H9 (cell line): ENCODE measurements around the gene MAGI1. TPM values are rescaled to one million over a fixed set of nuclear protein-coding genes. Genes with fewer than 3 reads are reported as not detected.

Experiments
- DNase-seq: peaks from one replicate; pipeline ENCODE4 v3.0.0-alpha.2; 2017
- H2AFZ ChIP-seq: one replicate; pipeline ENCODE4 v1.6.1; 2013; ENCODE audit warnings: mild to moderate bottlenecking, low read length, control low read depth, moderate library complexity
- H2AK5ac ChIP-seq: 2 replicates; pipeline ENCODE4 v1.6.1; 2013; ENCODE audit warnings: low read length, control low read depth, mixed read lengths; ENCODE audit not compliant: insufficient read length
- H2BK120ac ChIP-seq: one replicate; pipeline ENCODE4 v1.6.1; 2013; ENCODE audit warnings: low read depth, mild to moderate bottlenecking, low read length, control low read depth, inconsistent platforms; ENCODE audit not compliant: poor library complexity, severe bottlenecking
- H2BK12ac ChIP-seq: 2 replicates; pipeline ENCODE4 v1.6.1; 2013; ENCODE audit warnings: low read length, control low read depth, mixed read lengths, low read depth; ENCODE audit not compliant: insufficient read length
- H2BK15ac ChIP-seq: 2 replicates; pipeline ENCODE4 v1.6.1; 2013; ENCODE audit warnings: low read depth, low read length, control low read depth
- H2BK20ac ChIP-seq: one replicate; pipeline ENCODE4 v1.6.1; 2013; ENCODE audit warnings: low read depth, mild to moderate bottlenecking, low read length, control low read depth, inconsistent platforms; ENCODE audit not compliant: poor library complexity, severe bottlenecking
- H2BK5ac ChIP-seq: 2 replicates; pipeline ENCODE4 v1.6.1; 2013; ENCODE audit warnings: low read length, control low read depth, mixed read lengths; ENCODE audit not compliant: insufficient read length
- H3K14ac ChIP-seq: 2 replicates; pipeline ENCODE4 v1.6.1; 2013; ENCODE audit warnings: low read length, control low read depth; ENCODE audit not compliant: insufficient read depth
- H3K18ac ChIP-seq: 2 replicates; pipeline ENCODE4 v1.6.1; 2013; ENCODE audit warnings: low read depth, mild to moderate bottlenecking, mixed read lengths, low read length, control low read depth; ENCODE audit not compliant: insufficient read length
- H3K23ac ChIP-seq: 2 replicates; pipeline ENCODE4 v1.6.1; 2013; ENCODE audit warnings: low read length, control low read depth, mixed read lengths, low read depth; ENCODE audit not compliant: insufficient read length
- H3K23me2 ChIP-seq: 2 replicates; pipeline ENCODE4 v1.6.1; 2013; ENCODE audit warnings: low read depth, mild to moderate bottlenecking, mixed read lengths, low read length, control low read depth; ENCODE audit not compliant: insufficient read length, poor library complexity, severe bottlenecking
- H3K27ac ChIP-seq: 2 replicates; pipeline ENCODE4 v1.5.1; 2013; ENCODE audit warnings: low read length, control low read depth, mixed read lengths, low read depth; ENCODE audit not compliant: insufficient read length
- H3K27me3 ChIP-seq: 2 replicates; pipeline ENCODE4 v1.6.1; 2013; ENCODE audit warnings: low read length, control low read depth, inconsistent platforms; ENCODE audit not compliant: insufficient read depth
- H3K4ac ChIP-seq: 2 replicates; pipeline ENCODE4 v1.6.1; 2013; ENCODE audit warnings: low read depth, mild to moderate bottlenecking, control low read depth, inconsistent platforms, low read length, moderate library complexity
- H3K4me1 ChIP-seq: 2 replicates; pipeline ENCODE4 v1.6.1; 2013; ENCODE audit warnings: low read length, control low read depth, inconsistent platforms; ENCODE audit not compliant: insufficient read depth
- H3K4me2 ChIP-seq: 2 replicates; pipeline ENCODE4 v1.6.1; 2013; ENCODE audit warnings: low read length, control low read depth, mixed read lengths; ENCODE audit not compliant: insufficient read length, insufficient read depth
- H3K56ac ChIP-seq: 2 replicates; pipeline ENCODE4 v1.6.1; 2013; ENCODE audit warnings: low read depth, mild to moderate bottlenecking, mixed read lengths, low read length, control low read depth; ENCODE audit not compliant: insufficient read length
- H3K79me1 ChIP-seq: 2 replicates; pipeline ENCODE4 v1.6.1; 2013; ENCODE audit warnings: low read depth, mild to moderate bottlenecking, moderate library complexity, low read length, control low read depth, inconsistent platforms; ENCODE audit not compliant: insufficient read depth, poor library complexity, severe bottlenecking
- H3K79me2 ChIP-seq: 2 replicates; pipeline ENCODE4 v1.6.1; 2013; ENCODE audit warnings: low read length, control low read depth, inconsistent platforms; ENCODE audit not compliant: insufficient read depth
- H3K9ac ChIP-seq: 2 replicates; pipeline ENCODE4 v1.6.1; 2013; ENCODE audit warnings: low read length, control low read depth, mixed read lengths; ENCODE audit not compliant: insufficient read length; ENCODE audit errors: extremely low read depth
- H3K9me3 ChIP-seq: one replicate; pipeline ENCODE4 v1.6.1; 2013; ENCODE audit warnings: low read depth, low read length, inconsistent platforms; ENCODE audit not compliant: control insufficient read depth
- H3T11ph ChIP-seq: one replicate; pipeline ENCODE4 v1.6.1; 2013; ENCODE audit warnings: mild to moderate bottlenecking, low read length, control low read depth, inconsistent platforms
- H4K20me1 ChIP-seq: one replicate; pipeline ENCODE4 v1.6.1; 2013; ENCODE audit not compliant: control insufficient read depth, insufficient read length, insufficient read depth
- H4K5ac ChIP-seq: 2 replicates; pipeline ENCODE4 v1.6.1; 2013; ENCODE audit warnings: low read depth, mild to moderate bottlenecking, mixed read lengths, low read length, control low read depth; ENCODE audit not compliant: insufficient read length
- H4K8ac ChIP-seq: replicated peaks from 2 replicates; pipeline ENCODE4 v1.6.1; 2013; ENCODE audit warnings: low read length, control low read depth, mixed read lengths, low read depth; ENCODE audit not compliant: insufficient read length
- H4K91ac ChIP-seq: 2 replicates; pipeline ENCODE4 v1.6.1; 2013; ENCODE audit warnings: low read depth, mild to moderate bottlenecking, moderate library complexity, mixed read lengths, low read length, control low read depth; ENCODE audit not compliant: insufficient read length
- H3K27ac Mint-ChIP-seq, 3 experiments: 2 replicates in 2 of 3; 3 replicates in 1 of 3; pipeline ENCODE4 v1.8.0; 2020 to 2021; ENCODE audit warnings: mixed read lengths in 3 of 3, mild to moderate bottlenecking in 1 of 3, moderate library complexity in 1 of 3
- H3K27me3 Mint-ChIP-seq: 2 replicates; pipeline ENCODE4 v1.8.0; 2021; ENCODE audit warnings: low read depth, mild to moderate bottlenecking, moderate library complexity, mixed read lengths
- H3K36me3 Mint-ChIP-seq, 3 experiments: 2 replicates in 2 of 3; 3 replicates in 1 of 3; pipeline ENCODE4 v1.8.0; 2020 to 2021; ENCODE audit warnings: low read depth in 3 of 3, mixed read lengths in 3 of 3; ENCODE audit not compliant: insufficient read depth in 1 of 3
- H3K4me1 Mint-ChIP-seq, 2 experiments: 2 replicates each; pipeline ENCODE4 v1.8.0; 2020; ENCODE audit warnings: mixed read lengths in 2 of 2
- H3K4me3 Mint-ChIP-seq, 2 experiments: 2 replicates in 1 of 2; 3 replicates in 1 of 2; pipeline ENCODE4 v1.8.0; 2020 to 2021; ENCODE audit warnings: mild to moderate bottlenecking in 2 of 2, mixed read lengths in 2 of 2, moderate library complexity in 1 of 2
- H3K9me3 Mint-ChIP-seq, 2 experiments: 2 replicates in 1 of 2; 3 replicates in 1 of 2; pipeline ENCODE4 v1.8.0; 2020; ENCODE audit warnings: mild to moderate bottlenecking in 2 of 2, mixed read lengths in 2 of 2, moderate library complexity in 1 of 2
- CTCF ChIP-seq: fragments of 200-600 bp; sonication (generic); conservative IDR thresholded peaks from 3 replicates; pipeline ENCODE4 v1.8.0; 2021; ENCODE audit warnings: antibody characterized with exemption, mild to moderate bottlenecking
- WGBS: extraction: QIAGEN DNeasy Blood & Tissue Kit; methylation state at CpG from one replicate; pipeline ENCODE4 v1.1.7; 2013; ENCODE audit warnings: missing lambda C conversion rate, low lambda C conversion rate, mixed read lengths; ENCODE audit not compliant: insufficient read length; ENCODE audit errors: extremely low coverage; 5-methylcytosine and 5-hydroxymethylcytosine counted together
- total RNA-seq: library from RNA; stranded (reverse); gene quantifications from 2 replicates; pipeline ENCODE4 v1.2.1, GENCODE V29; 2021

MAGI1 gene
- total RNA-seq, 1 experiment from 2014 or later, result 65.7 TPM

GRCh38 chr3:66010348-66010738, 28.4 kb downstream of the MAGI1 start:
- Histone ChIP-seq H2AFZ (no peak overlapping the region), H3K23ac (no peak overlapping the region), H3K23me2 (no peaks in the 10 kb centered on the region), H3K4me1 (peaks cover 12% of the 10 kb centered on the region), H3K27ac (no peak overlapping the region), H4K5ac (no peak overlapping the region), H3K4me2 (peak overlapping the region; percentile 1), H3T11ph (no peak overlapping the region), H2BK5ac (no peak overlapping the region), H2AK5ac (no peak overlapping the region), H3K14ac (no peak overlapping the region), H4K20me1 (peaks cover 2% of the 10 kb centered on the region), H4K91ac (no peak overlapping the region), H2BK15ac (no peak overlapping the region), H3K79me2 (peaks cover 15% of the 10 kb centered on the region; the same call in 1 of the 2 replicates), H2BK20ac (no peak overlapping the region), H2BK12ac (no peak overlapping the region), H2BK120ac (no peak overlapping the region), H3K56ac (no peak overlapping the region), H3K9ac (no peak overlapping the region), H3K4ac (no peak overlapping the region), H3K27me3 (no peaks in the 10 kb centered on the region), H3K79me1 (peaks cover 10% of the 10 kb centered on the region), H4K8ac (no peak overlapping the region), H3K18ac (no peak overlapping the region), H3K9me3 (no peaks in the 10 kb centered on the region)
- Mint-ChIP-seq H3K36me3 (peaks cover 0 to 2% (median 0%) of the 10 kb centered on the region in 3 experiments; a peak in 2 of 7 replicates), H3K27me3 (no peaks in the 10 kb centered on the region), H3K9me3 (no peaks in the 10 kb centered on the region), H3K4me1 (peaks cover 35 to 37% of the 10 kb centered on the region in 2 experiments), H3K27ac (peak overlapping the region; percentile 41 to 89 (median 80); a peak in 4 of 7 replicates), H3K4me3 (no peak overlapping the region)
- TF ChIP-seq CTCF, result no peak
- DNase-seq, result no peak
- no CpG with 5 or more reads among the region's 4 CpGs for WGBS
